IPS-NIHi11 (cell line): ENCODE results near the gene CDC14B.
"Not testable (repeated sequence)": the region's sequence is repeated elsewhere in the genome, so short reads cannot be mapped to it uniquely, and the experiment has no call there.

Experiments
- DNase-seq: peaks from one replicate; pipeline ENCODE4 v3.0.0; 2012; ENCODE audit warnings: mixed read lengths, low spot score

CDC14B gene

GRCh38 chr9:96532173-96532572 lies 87.5 kb downstream of the CDC14B start:
- no peak for DNase-seq

- no peak for DNase-seq
Measured at GRCh38 chr9:96524764-96525163, 94.9 kb downstream of the CDC14B start.

GRCh38 chr9:96524045-96524444 lies 95.6 kb downstream of the CDC14B start:
- no peak for DNase-seq

- no peak for DNase-seq
Measured at GRCh38 chr9:96523374-96523773, 96.3 kb downstream of the CDC14B start.

- DNase-seq, result no peak
Measured at GRCh38 chr9:96522366-96522765, 97.3 kb downstream of the CDC14B start.

GRCh38 chr9:96519787-96520186 lies 99.9 kb downstream of the CDC14B start:
- DNase-seq, result no peak

- no peak for DNase-seq
Measured at GRCh38 chr9:96519095-96519494, 100.5 kb downstream of the CDC14B start.

GRCh38 chr9:96515621-96516470 lies 103.8 kb downstream of the CDC14B start:
- DNase-seq, result no peak

GRCh38 chr9:96514800-96515158 lies 104.9 kb downstream of the CDC14B start:
- DNase-seq, result no peak

- no peak for DNase-seq
Measured at GRCh38 chr9:96514108-96514799, 105.4 kb downstream of the CDC14B start.

- no peak for DNase-seq
Measured at GRCh38 chr9:96513622-96514021, 106.0 kb downstream of the CDC14B start.

- no peak for DNase-seq
Measured at GRCh38 chr9:96512240-96512639, 107.4 kb downstream of the CDC14B start.

- no peak for DNase-seq
Measured at GRCh38 chr9:96510258-96510657, 109.4 kb downstream of the CDC14B start.

GRCh38 chr9:96509848-96510247 lies 109.8 kb downstream of the CDC14B start:
- DNase-seq, result no peak

GRCh38 chr9:96509026-96509425 lies 110.6 kb downstream of the CDC14B start:
- DNase-seq, result no peak

- DNase-seq, result no peak
Measured at GRCh38 chr9:96508227-96508940, 111.3 kb downstream of the CDC14B start.

GRCh38 chr9:96505316-96505991 lies 114.2 kb downstream of the CDC14B start:
- no peak for DNase-seq

- no peak for DNase-seq
Measured at GRCh38 chr9:96503918-96504317, 115.7 kb downstream of the CDC14B start.

GRCh38 chr9:96503374-96503748 lies 116.3 kb downstream of the CDC14B start:
- DNase-seq, result not testable (repeated sequence)

- no peak for DNase-seq
Measured at GRCh38 chr9:96502539-96503373, 116.9 kb downstream of the CDC14B start.
